ENCODE data around the gene TMEM222.

TMEM222 gene

GRCh38 chr1:27368869-27369582 is 47.1 kb downstream of the TMEM222 start:
- H3K4me3 ChIP-seq (ENCODE audit: low read length) = no peak overlapping the region
- DNase-seq (ENCODE audit: low read depth) = no peak

GRCh38 chr1:27372022-27372807 is 50.3 kb downstream of the TMEM222 start:
- no peak for DNase-seq (ENCODE audit: low read depth)
- no peak for TF ChIP-seq CTCF (IDR thresholded peaks at IDR 0.05; ENCODE audit: insufficient read depth, low read depth, low read length, missing control alignments)
- no peak overlapping the region for H3K4me3 ChIP-seq (ENCODE audit: low read length)

More at GRCh38 chr1:27368869-27369582, 47.1 kb downstream of the TMEM222 start:
- peak; percentile 31 for TF ChIP-seq CTCF (IDR thresholded peaks at IDR 0.05; ENCODE audit: insufficient read depth, low read depth, low read length, missing control alignments)

- DNase-seq (ENCODE audit: low read depth) = no peak
- no peak overlapping the region for H3K4me3 ChIP-seq (ENCODE audit: low read length)
- no peak for TF ChIP-seq CTCF (IDR thresholded peaks at IDR 0.05; ENCODE audit: insufficient read depth, low read depth, low read length, missing control alignments)
Measured at GRCh38 chr1:27372808-27373690, 51.1 kb downstream of the TMEM222 start.

- no peak for DNase-seq (ENCODE audit: low read depth)
- no peak for TF ChIP-seq CTCF (IDR thresholded peaks at IDR 0.05; ENCODE audit: insufficient read depth, low read depth, low read length, missing control alignments)
- H3K4me3 ChIP-seq (ENCODE audit: low read length) = no peak within 1 kb of the TSS
Measured at GRCh38 chr1:27374362-27375086, 52.6 kb downstream of the TMEM222 start, which contains the start of gene FCN3. Gene FCN3 (minus strand): TSS chr1:27374824. CDS start chr1:27374818, 6 bp downstream.

GRCh38 chr1:27377760-27378495 is 56.0 kb downstream of the TMEM222 start:
- H3K4me3 ChIP-seq (ENCODE audit: low read length) = no peak overlapping the region
- DNase-seq (ENCODE audit: low read depth) = no peak
- no peak for TF ChIP-seq CTCF (IDR thresholded peaks at IDR 0.05; ENCODE audit: insufficient read depth, low read depth, low read length, missing control alignments)

All from epithelial cell of esophagus (primary cell).